ENCODE measurements around the gene PLCB1.

The PLCB1 gene

GRCh38 chr20:8128291-8129060 is 3.6 kb upstream of the PLCB1 start:
- no peak overlapping the region for H3K4me3 ChIP-seq (ENCODE audit: control insufficient read depth, low read depth, low read length)
- TF ChIP-seq CTCF (IDR thresholded peaks at IDR 0.05; ENCODE audit: control insufficient read depth, insufficient read depth, low read depth, low read length, missing control alignments), result no peak
- no peak for DNase-seq (ENCODE audit: low read depth)

GRCh38 chr20:8129211-8129976 is 2.7 kb upstream of the PLCB1 start:
- no peak for TF ChIP-seq CTCF (IDR thresholded peaks at IDR 0.05; ENCODE audit: control insufficient read depth, insufficient read depth, low read depth, low read length, missing control alignments)
- no peak for DNase-seq (ENCODE audit: low read depth)
- H3K4me3 ChIP-seq (ENCODE audit: control insufficient read depth, low read depth, low read length), result no peak overlapping the region

- DNase-seq (ENCODE audit: low read depth), result no peak
- H3K4me3 ChIP-seq (ENCODE audit: control insufficient read depth, low read depth, low read length), result no peak overlapping the region
- TF ChIP-seq CTCF (IDR thresholded peaks at IDR 0.05; ENCODE audit: control insufficient read depth, insufficient read depth, low read depth, low read length, missing control alignments), result no peak
These were observed 1.1 kb upstream of the PLCB1 start for GRCh38 chr20:8130840-8131526.

GRCh38 chr20:8132484-8133309 is 631 bp downstream of the PLCB1 start:
- peak overlapping the region; percentile 46 for H3K4me3 ChIP-seq (ENCODE audit: control insufficient read depth, low read depth, low read length)
- TF ChIP-seq CTCF (IDR thresholded peaks at IDR 0.05; ENCODE audit: control insufficient read depth, insufficient read depth, low read depth, low read length, missing control alignments), result no peak
- no peak for DNase-seq (ENCODE audit: low read depth)

- peak overlapping the region; percentile 46; the same call in 1 of the 2 replicates for H3K4me3 ChIP-seq (ENCODE audit: control insufficient read depth, low read depth, low read length)
- no peak for TF ChIP-seq CTCF (IDR thresholded peaks at IDR 0.05; ENCODE audit: control insufficient read depth, insufficient read depth, low read depth, low read length, missing control alignments)
- no peak for DNase-seq (ENCODE audit: low read depth)
These were observed 1.3 kb downstream of the PLCB1 start for GRCh38 chr20:8133310-8133768.

Measured in AG09309 (cell line).